HepG2 (cell line): Measurements from ENCODE around the gene WDFY1. TPM values are rescaled to one million over a fixed set of nuclear protein-coding genes. Genes with fewer than 3 reads are reported as not detected.

ENCODE experiments used
- ATF6 ChIP-seq: sonication (generic); formaldehyde crosslinking; conservative IDR thresholded peaks from 2 replicates; pipeline ENCODE4 v1.4.0; 2020; ENCODE audit warnings: missing genetic modification reagents
- CTCF ChIP-seq: sonication (generic); formaldehyde crosslinking; IDR thresholded peaks from 2 replicates; pipeline ENCODE4 v1.5.0; 2020; ENCODE audit warnings: mild to moderate bottlenecking, missing genetic modification reagents, moderate library complexity
- FOXO1 ChIP-seq: sonication (generic); formaldehyde crosslinking; IDR thresholded peaks from 2 replicates; pipeline ENCODE4 v1.4.0; 2020; ENCODE audit warnings: missing genetic modification reagents
- GMEB2 ChIP-seq: IDR thresholded peaks from 2 replicates; pipeline ENCODE4 v1.6.1; 2016; ENCODE audit warnings: missing biosample characterization, missing genetic modification reagents, low read depth
- GPN1 ChIP-seq: sonication (generic); formaldehyde crosslinking; IDR thresholded peaks from 2 replicates; pipeline ENCODE4 v1.5.1; 2020; ENCODE audit warnings: missing genetic modification reagents, borderline replicate concordance
- IKZF4 ChIP-seq: sonication (generic); formaldehyde crosslinking; IDR thresholded peaks from 2 replicates; pipeline ENCODE4 v1.5.1; 2020; ENCODE audit warnings: borderline replicate concordance, mild to moderate bottlenecking, low read depth, missing genetic modification reagents; ENCODE audit errors: not compliant biosample characterization
- NCOA2 ChIP-seq: sonication (generic); formaldehyde crosslinking; IDR thresholded peaks from 2 replicates; pipeline ENCODE4 v1.8.0; 2022; ENCODE audit warnings: inconsistent platforms
- PCBP2 ChIP-seq: fragments of 200-400 bp; formaldehyde crosslinking; optimal IDR thresholded peaks from 2 replicates; pipeline ENCODE3; 2018; ENCODE audit warnings: low read length, low read depth; ENCODE audit not compliant: poor library complexity, severe bottlenecking
- REXO4 ChIP-seq: sonication (generic); formaldehyde crosslinking; IDR thresholded peaks from 2 replicates; pipeline ENCODE4 v1.8.0; 2022; ENCODE audit warnings: missing genetic modification reagents, mild to moderate bottlenecking, borderline replicate concordance
- SETDB1 ChIP-seq: sonication (generic); formaldehyde crosslinking; IDR thresholded peaks from 2 replicates; pipeline ENCODE4 v1.5.1; 2020; ENCODE audit warnings: missing genetic modification reagents, mild to moderate bottlenecking, borderline replicate concordance
- SKI ChIP-seq: fragments of 450-650 bp; IDR thresholded peaks from one replicate; pipeline ENCODE4 v1.6.1; 2018; ENCODE audit warnings: mild to moderate bottlenecking; ENCODE audit not compliant: partially characterized antibody
- THAP7 ChIP-seq: sonication (generic); formaldehyde crosslinking; IDR thresholded peaks from 2 replicates; pipeline ENCODE4 v1.8.1; 2023; ENCODE audit warnings: mild to moderate bottlenecking, missing genetic modification reagents
- ZFX ChIP-seq: sonication (generic); formaldehyde crosslinking; IDR thresholded peaks from 2 replicates; pipeline ENCODE4 v1.4.0; 2020; ENCODE audit warnings: mild to moderate bottlenecking, low read depth, missing genetic modification reagents, moderate library complexity
- ZNF687 ChIP-seq: sonication (generic); formaldehyde crosslinking; IDR thresholded peaks from 2 replicates; pipeline ENCODE4 v1.5.1; 2020; ENCODE audit warnings: mild to moderate bottlenecking, missing genetic modification reagents, moderate library complexity
- ZNF691 ChIP-seq: sonication (generic); formaldehyde crosslinking; IDR thresholded peaks from 2 replicates; pipeline ENCODE4 v1.4.0; 2020; ENCODE audit warnings: missing genetic modification reagents, low read depth, mild to moderate bottlenecking, borderline replicate concordance
- ZNF850 ChIP-seq: sonication (generic); formaldehyde crosslinking; conservative IDR thresholded peaks from 2 replicates; pipeline ENCODE4 v1.9.0; 2021; ENCODE audit warnings: mild to moderate bottlenecking, missing genetic modification reagents
- polyA plus RNA-seq, 8 experiments: library from polyadenylated mRNA; depleted of rRNA in 3 of 8; stranded (reverse) in 7 of 8; unstranded in 1 of 8; fragments of >200 nt; fragmentation: Illumina TruSeq in 4 of 8; extraction: Trizol in 4 of 8; gene quantifications; 2 replicates each; pipeline versions ENCODE4 v1.2.1 to v1.2.3, GENCODE V29; 2011 to 2016; ENCODE audit warnings: low read depth in 4 of 8, missing spikeins in 1 of 8, mixed read lengths in 1 of 8; ENCODE audit not compliant: insufficient read depth in 1 of 8
- total RNA-seq, 5 experiments: library from RNA; depleted of rRNA; stranded (reverse); fragments of >200 nt; fragmentation: Illumina TruSeq; extraction: Trizol; gene quantifications; 2 replicates each; pipeline ENCODE4 v1.2.3, GENCODE V29; 2016; ENCODE audit warnings: low read depth in 1 of 5

The WDFY1 gene
- total and polyA plus RNA-seq, 2 of the 13 experiments (the other 11 are each of a cell fraction or from before 2014, with no cell fraction given), result 77.0 to 78.4 TPM

GRCh38 chr2:223908304-223908998, 36.7 kb downstream of the WDFY1 start (continued):
- TF ChIP-seq THAP7 (CRISPR knock-in tag) (0 out of 2 replicates have a peak, but pooled peaks have one; percentile 73), SKI (peak; percentile 94), NCOA2 (CRISPR knock-in tag) (peak; percentile 90), SETDB1 (no peak), GPN1 (CRISPR knock-in tag) (no peak), ZNF850 (CRISPR knock-in tag) (no peak), GMEB2 (CRISPR knock-in tag) (0 out of 2 replicates have a peak, but pooled peaks have one; percentile 35), IKZF4 (CRISPR knock-in tag) (no peak), CTCF (CRISPR knock-in tag) (no peak), FOXO1 (CRISPR knock-in tag) (peak; percentile 83), ATF6 (no peak), PCBP2 (no peak), ZNF687 (CRISPR knock-in tag) (peak; percentile 62; the same call in 1 of the 2 replicates), ZFX (CRISPR knock-in tag) (0 out of 2 replicates have a peak, but pooled peaks have one; percentile 51), ZNF691 (no peak), REXO4 (CRISPR knock-in tag) (no peak)
